SU-DHL-6 (cell line): ENCODE measurements around the gene CLDN7.
A peak's percentile ranks its signal among the peaks of the same experiment; 100 is the strongest.

ENCODE experiments used
- H2AFZ ChIP-seq: fragments of 200-600 bp; sonication (generic); 2 replicates; pipeline ENCODE4 v1.6.1; 2014; ENCODE audit warnings: low read depth, mild to moderate bottlenecking, moderate library complexity, mixed read lengths, antibody characterized with exemption, low read length; ENCODE audit not compliant: severe bottlenecking
- H3F3A ChIP-seq: fragments of 200-600 bp; shearing (Covaris generic); 2 replicates; pipeline ENCODE4 v1.6.0; 2016; ENCODE audit warnings: antibody characterized with exemption, mild to moderate bottlenecking; ENCODE audit not compliant: insufficient read depth
- H3K27ac ChIP-seq: fragments of 200-600 bp; sonication (generic); 2 replicates; pipeline ENCODE4 v1.5.1; 2016; ENCODE audit warnings: low read depth, mild to moderate bottlenecking, low read length, moderate library complexity, mixed read lengths
- H3K27me3 ChIP-seq: fragments of 200-600 bp; sonication (generic), shearing (Covaris generic); 2 replicates; pipeline ENCODE4 v1.6.0; 2014; ENCODE audit warnings: mild to moderate bottlenecking, low read length
- H3K36me3 ChIP-seq: fragments of 200-600 bp; sonication (generic); 2 replicates; pipeline ENCODE4 v1.6.1; 2014; ENCODE audit warnings: mild to moderate bottlenecking, low read length, mixed read lengths
- H3K4me2 ChIP-seq: fragments of 300-600, 200-600 bp; shearing (Covaris generic), sonication (generic); 2 replicates; pipeline ENCODE4 v1.6.0; 2014; ENCODE audit warnings: low read length, low read depth, mild to moderate bottlenecking; ENCODE audit not compliant: poor library complexity, severe bottlenecking
- H3K4me3 ChIP-seq: fragments of 200-600 bp; sonication (generic); 2 replicates; pipeline ENCODE4 v1.5.1; 2014; ENCODE audit warnings: antibody characterized with exemption, low read length, mild to moderate bottlenecking, mixed read lengths; ENCODE audit not compliant: insufficient read depth, poor library complexity, severe bottlenecking
- H3K79me2 ChIP-seq: fragments of 200-600 bp; sonication (generic); 2 replicates; pipeline ENCODE4 v1.6.1; 2014; ENCODE audit warnings: mild to moderate bottlenecking, low read length, moderate library complexity; ENCODE audit not compliant: insufficient read depth
- H3K9ac ChIP-seq: fragments of 200-600 bp; sonication (generic); 2 replicates; pipeline ENCODE4 v1.7.0; 2014; ENCODE audit warnings: mild to moderate bottlenecking, low read length
- H3K9me2 ChIP-seq: fragments of 200-600 bp; sonication (generic); replicated peaks from 2 replicates; pipeline ENCODE4 v1.6.1; 2014; ENCODE audit warnings: low read length; ENCODE audit not compliant: insufficient read depth
- H3K9me3 ChIP-seq: fragments of 200-600 bp; sonication (generic); 2 replicates; pipeline ENCODE4 v1.6.1; 2014; ENCODE audit warnings: low read length, mixed read lengths; ENCODE audit not compliant: insufficient read depth
- H4K20me1 ChIP-seq: fragments of 200-600 bp; sonication (generic); 2 replicates; pipeline ENCODE4 v1.6.1; 2014; ENCODE audit warnings: low read depth, mild to moderate bottlenecking, antibody characterized with exemption, low read length, moderate library complexity, mixed read lengths
- EZH2phosphoT487 ChIP-seq: fragments of 200-600 bp; sonication (generic), shearing (Covaris generic); conservative IDR thresholded peaks from 2 replicates; pipeline ENCODE4 v1.6.1; 2018; ENCODE audit warnings: mild to moderate bottlenecking, antibody characterized with exemption, low read length, moderate library complexity, mixed read lengths
- TF ChIP-seq, protein P1 (sequence below): fragments of 200-600 bp; sonication (generic); IDR thresholded peaks from one replicate; pipeline ENCODE4 v1.5.1; 2017; ENCODE audit warnings: antibody characterized with exemption, mild to moderate bottlenecking, low read length, moderate library complexity; ENCODE audit not compliant: insufficient read depth, poor library complexity, severe bottlenecking

Gene CLDN7

DNA sequence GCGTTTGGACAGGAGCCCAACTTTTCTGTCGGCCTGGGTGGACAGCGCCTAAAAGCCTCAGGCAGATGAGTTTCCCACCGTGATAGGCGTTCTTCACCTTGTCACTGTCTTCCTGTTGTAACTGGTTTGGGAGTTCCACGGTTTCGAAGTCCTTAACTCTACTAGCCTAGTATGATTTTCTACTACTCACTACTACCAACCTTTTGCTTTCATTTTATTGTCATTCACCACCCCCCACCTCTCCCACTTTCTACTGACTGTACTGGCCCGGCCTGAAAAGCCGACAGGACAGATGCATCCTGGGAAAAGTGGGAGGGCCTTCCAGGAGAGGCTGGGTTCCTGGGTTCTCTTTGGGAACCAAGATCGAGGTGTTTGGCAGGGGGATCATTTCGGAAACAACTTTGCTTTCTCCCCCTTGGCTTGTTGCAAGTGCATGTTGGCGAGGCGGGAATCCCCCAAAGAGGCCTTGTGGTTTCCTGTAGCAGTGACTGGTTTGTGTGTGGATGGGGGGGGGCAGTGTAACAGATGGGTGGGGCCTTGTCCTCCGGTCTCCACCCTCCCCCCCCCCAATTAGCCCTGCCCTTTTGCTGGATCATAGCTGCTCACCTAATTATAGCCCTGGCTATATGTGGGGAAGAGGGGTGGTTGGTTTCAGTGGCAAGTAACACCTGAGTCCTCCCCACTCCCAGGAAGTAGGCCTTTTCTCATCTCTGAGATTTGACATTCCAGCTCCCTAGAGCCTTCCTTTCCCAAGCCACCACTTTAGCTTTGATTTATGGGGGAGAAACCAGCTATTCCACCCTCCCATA is 46.6 kb upstream of the CLDN7 start:
- no peaks in the 10 kb centered on the region for H3K27me3 ChIP-seq
- peaks cover 19% of the 10 kb centered on the region for H4K20me1 ChIP-seq
- H3K79me2 ChIP-seq, result peaks cover 38% of the 10 kb centered on the region
- no peak for TF ChIP-seq EZH2phosphoT487
- TF ChIP-seq, protein P1, sequence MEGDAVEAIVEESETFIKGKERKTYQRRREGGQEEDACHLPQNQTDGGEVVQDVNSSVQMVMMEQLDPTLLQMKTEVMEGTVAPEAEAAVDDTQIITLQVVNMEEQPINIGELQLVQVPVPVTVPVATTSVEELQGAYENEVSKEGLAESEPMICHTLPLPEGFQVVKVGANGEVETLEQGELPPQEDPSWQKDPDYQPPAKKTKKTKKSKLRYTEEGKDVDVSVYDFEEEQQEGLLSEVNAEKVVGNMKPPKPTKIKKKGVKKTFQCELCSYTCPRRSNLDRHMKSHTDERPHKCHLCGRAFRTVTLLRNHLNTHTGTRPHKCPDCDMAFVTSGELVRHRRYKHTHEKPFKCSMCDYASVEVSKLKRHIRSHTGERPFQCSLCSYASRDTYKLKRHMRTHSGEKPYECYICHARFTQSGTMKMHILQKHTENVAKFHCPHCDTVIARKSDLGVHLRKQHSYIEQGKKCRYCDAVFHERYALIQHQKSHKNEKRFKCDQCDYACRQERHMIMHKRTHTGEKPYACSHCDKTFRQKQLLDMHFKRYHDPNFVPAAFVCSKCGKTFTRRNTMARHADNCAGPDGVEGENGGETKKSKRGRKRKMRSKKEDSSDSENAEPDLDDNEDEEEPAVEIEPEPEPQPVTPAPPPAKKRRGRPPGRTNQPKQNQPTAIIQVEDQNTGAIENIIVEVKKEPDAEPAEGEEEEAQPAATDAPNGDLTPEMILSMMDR, result no peak
- peaks cover 24% of the 10 kb centered on the region for H3K36me3 ChIP-seq
- H3K27ac ChIP-seq, result peak overlapping the region; percentile 93
- H3K4me2 ChIP-seq, result peak overlapping the region; percentile 88
- peaks cover 60% of the 10 kb centered on the region for H3F3A ChIP-seq
- H3K4me3 ChIP-seq, result peak overlapping the region; percentile 86
- H3K9me3 ChIP-seq, result no peaks in the 10 kb centered on the region
- no peaks in the 10 kb centered on the region for H3K9me2 ChIP-seq
- H2AFZ ChIP-seq, result no peak overlapping the region
- peak overlapping the region; percentile 96 for H3K9ac ChIP-seq

DNA sequence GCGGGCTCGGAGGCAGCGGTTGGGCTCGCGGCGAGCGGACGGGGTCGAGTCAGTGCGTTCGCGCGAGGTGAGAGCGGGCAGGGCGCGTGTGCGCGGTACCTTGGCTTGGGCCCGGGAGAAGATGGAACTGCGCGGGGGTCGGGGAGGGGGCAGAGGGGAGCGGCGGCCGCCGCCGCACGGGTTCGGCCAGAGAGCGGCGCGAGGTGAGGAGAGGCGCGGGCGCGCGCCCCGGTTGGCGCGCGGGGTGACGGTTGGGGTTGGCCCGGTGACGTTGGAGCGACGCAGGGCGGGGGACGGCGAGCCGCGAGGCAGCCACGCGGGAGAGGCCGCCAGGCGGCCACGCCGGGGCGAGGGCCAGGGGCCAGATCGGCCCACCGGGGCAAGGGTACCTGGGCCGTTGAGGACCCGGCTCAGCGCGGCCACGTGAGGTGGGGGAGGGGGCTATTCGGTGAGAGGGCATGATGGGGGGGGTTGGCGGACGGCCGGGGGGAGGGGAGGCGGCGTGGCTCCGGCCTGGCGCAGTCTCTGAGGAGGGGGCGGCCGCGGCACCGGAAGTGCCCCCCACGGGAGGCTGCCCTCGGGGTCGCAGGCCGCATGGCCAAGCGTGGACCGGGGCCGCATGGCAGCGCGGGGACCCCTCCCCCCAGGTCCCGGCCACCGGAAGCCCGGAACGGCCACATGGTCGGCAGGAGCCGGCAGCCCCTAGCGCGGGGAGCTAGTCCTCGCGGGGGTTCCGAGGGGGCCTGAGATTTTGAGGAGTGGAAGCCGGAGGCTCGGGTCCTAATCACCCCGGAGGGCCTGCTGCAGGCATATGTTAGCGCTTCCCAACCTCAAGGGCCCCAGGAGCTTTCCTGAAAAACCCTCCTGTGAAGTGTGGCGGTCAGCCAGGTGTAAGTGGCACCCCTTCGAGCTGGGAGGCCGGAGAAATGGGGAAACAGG is 45.7 kb upstream of the CLDN7 start:
- no peak for TF ChIP-seq EZH2phosphoT487
- TF ChIP-seq, protein P1, result no peak
- H3K9ac ChIP-seq, result peak overlapping the region; percentile 96
- peaks cover 24% of the 10 kb centered on the region for H3K36me3 ChIP-seq
- H2AFZ ChIP-seq, result no peak overlapping the region
- H4K20me1 ChIP-seq, result peaks cover 19% of the 10 kb centered on the region
- H3K27me3 ChIP-seq, result no peaks in the 10 kb centered on the region
- peak overlapping the region; percentile 88 for H3K4me2 ChIP-seq
- H3K27ac ChIP-seq, result peak overlapping the region; percentile 93
- peaks cover 51% of the 10 kb centered on the region for H3F3A ChIP-seq
- H3K79me2 ChIP-seq, result peaks cover 38% of the 10 kb centered on the region
- H3K9me3 ChIP-seq, result no peaks in the 10 kb centered on the region
- H3K4me3 ChIP-seq, result peak overlapping the region; percentile 86
- H3K9me2 ChIP-seq, result no peaks in the 10 kb centered on the region

DNA sequence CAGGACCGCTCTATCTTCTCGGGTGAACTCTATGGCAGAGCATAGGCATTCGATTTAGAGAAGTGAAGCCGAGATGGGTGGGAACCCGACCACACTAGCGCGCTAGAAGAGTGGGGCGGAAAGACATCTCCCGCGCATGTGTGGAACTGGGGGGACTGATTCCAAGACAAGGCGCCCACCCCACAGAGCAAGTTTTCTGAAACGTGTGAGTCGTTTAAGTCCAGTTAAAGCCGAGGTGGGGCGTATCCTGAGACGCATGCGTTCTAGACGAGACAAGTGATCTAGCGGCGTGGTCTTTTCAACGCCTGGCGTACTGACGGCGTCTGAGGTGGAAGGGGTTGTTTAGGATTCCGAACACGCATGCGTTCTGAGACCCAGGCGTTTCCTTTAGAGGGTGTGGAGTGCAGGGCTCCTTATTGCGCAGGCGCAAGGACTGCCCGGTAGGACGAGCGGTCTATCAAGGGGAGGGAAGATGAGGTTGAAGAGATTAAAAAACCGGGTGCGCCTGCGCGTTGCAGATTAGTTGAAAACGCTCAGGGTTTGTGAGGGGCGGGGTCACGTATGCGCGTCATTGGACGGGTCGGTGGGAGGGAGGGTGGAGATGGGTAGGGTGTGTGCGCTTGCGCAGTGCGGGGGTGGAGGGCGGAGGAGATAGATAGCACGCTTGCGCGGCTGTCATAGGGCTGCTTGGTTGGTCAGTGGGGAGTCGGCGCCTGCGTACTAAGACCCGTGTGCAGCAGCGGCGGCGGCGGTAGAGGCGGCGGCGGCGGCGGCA is 44.8 kb upstream of the CLDN7 start, which contains the start of gene EIF5A:
Gene EIF5A, plus strand, starts transcription at position 718 of the 775 bp plus-strand sequence. CDS start 2,008 bp downstream, outside the sequence.
- peaks cover 19% of the 10 kb centered on the region for H4K20me1 ChIP-seq
- peaks cover 38% of the 10 kb centered on the region for H3K79me2 ChIP-seq
- peak within 1 kb of the TSS; percentile 93 for H3K27ac ChIP-seq
- H3K4me3 ChIP-seq, result peak within 1 kb of the TSS; percentile 86
- peaks cover 24% of the 10 kb centered on the region for H3K36me3 ChIP-seq
- H3K4me2 ChIP-seq, result peak within 1 kb of the TSS; percentile 88
- peak within 1 kb of the TSS; percentile 96 for H3K9ac ChIP-seq
- TF ChIP-seq EZH2phosphoT487, result no peak
- H3K9me3 ChIP-seq, result no peaks in the 10 kb centered on the region
- peaks cover 43% of the 10 kb centered on the region for H3F3A ChIP-seq
- H3K9me2 ChIP-seq, result no peaks in the 10 kb centered on the region
- H2AFZ ChIP-seq, result peak within 1 kb of the TSS; percentile 91
- H3K27me3 ChIP-seq, result no peaks in the 10 kb centered on the region
